Measurements from ENCODE around the gene RNLS.

RNLS gene

GRCh38 chr10:88226071-88226659 lies 357.0 kb downstream of the RNLS start:
- H3K27ac ChIP-seq: no peak overlapping the region
- POLR2A ChIA-PET (ENCODE audit: low non-redundant PET): no interaction called here
- CTCF ChIA-PET: interaction anchor here (0.6 to 1.1 kb wide), 2 partner anchors 9 to 72 kb away, joined by 3 to 6 read pairs; no protein-coding TSS in a partner anchor
- TF ChIP-seq CTCF (conservative IDR thresholded peaks at IDR 0.05; ENCODE audit: low read depth): no peak
- DNase-seq (ENCODE audit: low spot score): no peak
